NCI-H1694 (cell line): ENCODE data around the gene GTPBP6.
"Not testable (repeated sequence)": the region's sequence is repeated elsewhere in the genome, so short reads cannot be mapped to it uniquely, and the experiment has no call there.

Experiments
- DNase-seq: peaks from one replicate; lab custom pipeline; 2025; lab: John Stamatoyannopoulos, UW

GTPBP6 gene

DNA sequence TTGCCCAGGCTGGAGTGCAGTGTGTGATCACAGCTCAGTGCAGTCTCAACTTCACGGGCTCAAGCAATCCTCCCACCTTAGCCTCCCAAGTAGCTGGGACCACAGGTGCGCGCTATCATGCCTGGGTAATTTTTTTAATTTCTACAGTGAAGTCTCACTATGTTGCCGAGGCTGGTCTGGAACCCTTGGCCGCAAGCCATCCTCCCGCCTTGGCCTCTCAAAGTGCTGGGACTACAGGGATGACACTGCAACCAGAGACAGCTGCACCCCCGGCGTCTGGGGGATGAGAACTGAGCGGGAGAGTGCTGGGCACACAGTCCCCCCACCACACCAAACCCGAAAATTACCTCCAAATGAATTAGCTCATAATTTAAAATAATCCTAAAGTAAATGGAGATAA, 33.1 kb upstream of the GTPBP6 start:
- DNase-seq = no peak

GRCh38 chrX:351324-351641, 32.7 kb upstream of the GTPBP6 start:
- not testable (repeated sequence) for DNase-seq

DNA sequence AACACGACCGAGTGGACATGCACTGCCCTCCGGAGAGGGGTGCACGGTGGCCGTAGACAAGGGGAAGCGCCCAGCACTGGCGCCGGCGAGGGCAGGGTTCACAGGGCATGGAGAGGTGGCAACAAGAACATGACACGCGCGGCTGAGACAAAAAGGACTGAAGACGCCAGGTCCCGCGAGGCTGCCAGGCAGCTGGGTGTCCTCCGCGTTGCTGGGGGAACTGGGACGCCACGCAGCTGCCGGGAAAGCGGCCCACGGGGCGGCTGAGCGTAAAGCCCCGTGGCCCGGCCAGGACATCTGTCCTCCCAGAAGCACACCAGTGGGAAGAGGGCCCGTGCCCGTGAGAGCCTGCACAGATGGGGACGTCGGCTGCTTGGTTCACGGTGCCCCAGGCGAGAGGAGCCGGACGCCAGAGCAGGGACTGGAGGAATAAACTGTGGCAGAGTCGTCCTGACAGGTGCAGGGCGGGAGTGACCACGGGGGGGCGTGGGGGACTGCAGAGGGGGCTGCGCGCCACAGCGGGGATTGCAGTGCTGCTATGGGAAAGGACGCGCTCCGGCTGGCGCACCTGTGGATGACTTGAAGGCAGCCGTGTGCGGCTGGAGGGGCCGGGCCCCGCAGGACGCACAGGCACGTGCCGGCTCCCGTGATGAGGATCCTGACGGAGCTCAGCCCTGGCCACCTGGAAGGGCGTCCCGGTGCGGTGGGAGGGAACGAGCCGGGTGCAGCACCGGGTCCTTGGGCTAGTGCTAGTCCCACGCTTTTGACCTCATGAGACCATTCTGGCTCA, 32.1 kb upstream of the GTPBP6 start:
- DNase-seq = no peak

DNA sequence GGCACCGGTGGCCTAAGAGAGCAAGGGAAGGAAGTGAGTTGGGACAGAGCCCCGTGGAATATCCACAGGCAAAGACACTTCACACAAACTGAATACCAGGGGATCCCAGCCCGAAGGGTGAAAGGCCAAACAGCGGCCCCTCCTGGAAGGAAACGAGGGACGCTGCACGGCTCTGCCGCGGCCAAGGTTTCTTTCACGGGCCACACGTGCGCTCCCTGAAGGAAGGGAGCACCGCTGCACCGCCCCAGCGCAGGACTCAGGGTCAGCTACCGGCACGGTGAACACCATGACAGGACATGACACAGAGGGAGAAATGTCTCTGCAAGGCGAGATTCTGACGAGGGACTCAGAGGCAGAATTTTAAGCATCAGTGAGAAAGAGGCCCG, 31.5 kb upstream of the GTPBP6 start:
- DNase-seq = no peak

- no peak for DNase-seq
These were observed 31.1 kb upstream of the GTPBP6 start for GRCh38 chrX:349702-350101.

DNA sequence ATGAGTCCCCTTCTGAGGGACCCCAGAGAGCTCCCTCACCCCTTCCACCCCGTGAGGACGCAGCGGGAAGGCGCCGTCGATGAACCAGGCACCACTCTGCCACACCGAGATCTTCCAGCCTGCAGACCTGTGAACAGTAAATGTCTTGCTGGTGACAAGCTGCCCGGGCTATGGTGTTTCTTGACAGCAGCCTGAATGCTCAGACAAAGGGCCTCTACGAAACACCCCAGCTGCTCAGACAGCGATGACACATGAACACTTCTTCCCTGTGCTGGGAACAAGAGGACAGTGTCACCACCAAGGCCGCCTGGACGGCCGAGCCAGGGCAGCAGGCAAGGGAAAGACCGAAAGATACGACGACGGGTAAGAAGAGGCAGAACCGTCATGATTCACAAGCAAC, 30.6 kb upstream of the GTPBP6 start:
- DNase-seq = no peak

GRCh38 chrX:348461-349117, 30.0 kb upstream of the GTPBP6 start:
- DNase-seq = no peak

DNA sequence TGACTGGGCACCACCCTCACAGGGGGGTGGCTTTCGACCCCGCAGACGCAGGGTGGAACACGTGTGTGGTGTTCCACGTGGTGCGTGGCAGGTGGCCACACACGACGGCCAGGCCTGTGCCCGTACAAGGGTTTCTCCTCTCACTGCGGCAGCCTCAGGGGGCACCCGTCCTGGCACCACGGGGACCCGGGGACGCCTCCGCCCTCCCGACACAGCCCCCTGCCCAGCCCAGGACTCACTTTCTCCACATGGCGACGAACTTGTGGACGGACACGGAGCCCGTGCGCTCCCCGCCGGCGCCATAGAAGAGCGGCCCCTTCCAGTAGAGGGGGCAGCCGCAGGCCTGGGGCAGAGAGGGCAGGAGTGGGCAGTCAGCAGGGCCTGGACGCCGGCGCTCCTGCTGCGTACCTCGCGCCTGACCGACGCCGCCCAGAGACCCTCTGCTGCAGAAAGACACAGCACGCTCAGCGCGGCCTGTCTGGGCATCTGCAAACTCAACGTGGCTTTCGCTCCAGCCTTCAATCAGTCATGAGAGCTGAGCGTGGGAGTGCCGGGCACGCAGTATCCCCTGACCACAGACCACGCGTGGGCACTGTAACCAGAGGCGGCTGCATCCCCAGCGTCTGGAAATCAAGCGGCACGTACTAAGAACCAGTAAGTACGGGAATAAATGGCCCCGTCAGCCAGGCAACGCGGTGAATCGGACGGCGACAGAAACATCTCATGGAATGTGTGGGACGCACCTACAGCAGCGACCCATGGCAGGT, 28.9 kb upstream of the GTPBP6 start:
- no peak for DNase-seq

DNA sequence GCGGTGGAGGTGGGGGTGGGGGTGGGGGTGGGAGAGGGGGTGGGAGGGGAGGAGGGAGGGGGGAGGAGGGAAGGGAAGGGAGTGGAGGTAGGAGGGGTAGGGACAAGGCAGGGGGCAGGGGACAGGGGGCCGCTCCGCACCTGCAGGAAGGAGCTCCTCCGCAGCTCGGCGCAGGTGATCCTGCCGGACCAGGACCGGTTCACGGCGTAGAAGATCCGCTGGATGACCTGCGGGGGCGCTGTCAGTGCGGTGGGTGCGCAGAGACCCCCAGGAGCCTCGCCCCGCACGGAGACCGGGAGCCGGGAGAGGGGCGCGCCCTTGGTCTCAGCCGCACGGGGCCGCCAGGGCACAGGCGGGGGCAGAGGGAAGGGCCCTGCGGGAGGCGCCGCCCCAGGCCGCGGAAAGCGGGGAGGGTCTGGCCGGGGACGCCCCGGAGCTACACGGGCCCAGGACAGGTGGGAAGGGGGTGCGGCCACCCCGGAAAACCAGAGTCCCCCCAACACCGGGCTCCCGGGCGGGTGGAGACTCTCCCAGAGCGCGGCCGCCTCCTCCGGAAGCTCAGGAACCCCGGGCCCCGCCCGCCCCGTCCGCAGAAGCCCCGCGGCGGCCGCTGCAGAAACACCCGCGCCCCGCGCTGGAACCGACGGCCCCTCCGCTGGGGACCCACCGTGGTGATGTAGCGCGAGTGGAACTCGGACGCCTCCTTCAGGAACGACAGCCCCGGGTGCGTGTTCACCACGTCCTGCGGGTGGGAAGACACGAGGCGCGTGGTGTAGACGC, 27.6 kb upstream of the GTPBP6 start:
- DNase-seq = no peak

DNA sequence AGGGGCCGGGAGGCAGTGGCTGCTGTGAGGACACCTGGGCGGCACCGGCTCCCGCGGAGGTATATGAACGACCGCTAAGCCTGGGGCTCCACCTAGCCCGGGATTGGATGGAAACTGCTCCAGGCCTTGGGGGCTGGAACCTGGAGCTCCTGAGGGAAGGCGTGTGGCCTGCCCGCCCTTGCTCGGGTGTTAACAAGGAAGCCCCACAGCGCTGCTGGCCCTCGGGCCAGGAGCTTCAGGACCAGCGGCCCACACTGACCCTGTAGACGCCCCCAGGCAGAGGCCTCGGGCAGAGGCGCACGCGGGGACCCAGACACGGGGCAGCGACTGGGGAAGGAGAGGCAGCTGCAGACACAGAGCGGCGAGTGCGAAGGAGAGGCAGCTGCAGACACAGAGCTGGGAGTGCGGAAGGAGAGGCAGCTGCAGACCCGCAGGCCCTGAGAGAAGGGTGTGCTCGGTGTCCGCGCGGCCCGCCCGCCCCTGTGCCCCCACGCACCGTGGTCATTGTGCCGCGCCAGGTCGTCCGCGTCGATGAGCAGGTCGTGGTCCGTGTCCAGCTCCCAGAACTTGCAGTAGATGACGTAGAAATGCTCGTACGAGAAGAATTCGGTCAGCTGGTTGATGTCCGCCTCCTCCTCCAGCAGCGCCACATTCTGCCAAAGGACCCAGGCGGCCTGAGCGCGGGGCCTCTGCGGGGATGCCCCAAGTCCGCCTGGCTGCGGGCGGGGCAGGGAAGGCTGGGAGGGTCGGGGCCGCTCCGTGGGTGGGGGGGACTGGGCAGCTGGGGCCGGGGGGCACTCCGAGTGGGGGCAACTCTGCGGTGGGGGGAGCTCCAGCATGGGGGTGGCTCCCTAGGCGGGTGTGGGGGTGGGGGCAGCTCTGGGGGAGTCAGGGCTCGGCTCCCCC, 26.7 kb upstream of the GTPBP6 start:
- no peak for DNase-seq

- DNase-seq = no peak
These were observed 25.8 kb upstream of the GTPBP6 start for GRCh38 chrX:344371-344901.

DNA sequence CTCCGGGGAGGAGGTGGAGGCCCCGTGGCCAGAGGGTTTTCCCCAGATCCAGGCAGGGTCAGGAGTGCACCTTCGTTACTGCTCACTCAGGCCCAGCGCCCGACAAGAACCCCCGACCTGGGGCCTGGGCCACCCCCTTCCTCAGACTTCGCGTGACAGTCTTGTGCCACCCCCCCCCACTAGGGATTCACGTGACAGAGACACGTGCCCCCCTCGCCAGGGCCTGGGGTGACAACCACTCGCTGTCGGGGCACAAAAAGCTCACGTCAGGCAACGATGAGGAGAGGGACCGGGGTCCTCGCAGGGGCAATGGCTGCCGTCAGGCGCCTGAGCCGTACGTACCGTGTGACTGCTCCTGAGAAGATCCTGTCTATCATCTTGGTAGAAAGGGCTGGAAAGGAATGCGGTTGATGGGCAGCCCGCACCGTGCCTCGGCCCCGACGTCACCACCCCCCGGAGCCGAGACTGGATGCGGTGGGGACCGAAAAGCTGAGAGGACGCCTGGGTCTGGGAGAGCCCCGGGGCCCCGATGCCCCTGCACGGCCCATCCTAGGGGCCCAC, 23.0 kb upstream of the GTPBP6 start:
- DNase-seq = no peak

GRCh38 chrX:340641-341423, 22.2 kb upstream of the GTPBP6 start:
- no peak for DNase-seq

DNA sequence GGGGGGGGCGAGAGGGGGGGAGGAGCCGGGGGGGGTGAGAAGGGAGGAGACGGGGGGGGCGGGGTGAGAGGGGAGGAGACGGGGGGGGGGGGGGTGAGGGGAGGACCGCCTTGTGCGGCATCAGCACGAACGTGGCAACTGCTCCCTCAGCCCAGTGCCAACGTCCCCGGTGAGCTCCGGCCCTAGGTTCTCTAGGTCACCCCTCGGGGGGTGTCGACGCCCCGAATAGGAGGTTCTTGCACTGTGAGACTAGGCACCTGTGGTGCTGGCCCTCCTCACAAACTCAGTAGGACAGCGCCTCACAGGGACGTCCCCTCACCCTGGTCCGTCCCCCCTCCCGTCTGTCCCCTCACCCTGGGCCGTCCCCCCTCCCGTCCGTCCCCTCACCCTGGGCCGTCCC, 21.5 kb upstream of the GTPBP6 start:
- no peak for DNase-seq

GRCh38 chrX:338836-339400, 20.3 kb upstream of the GTPBP6 start:
- no peak for DNase-seq

- no peak for DNase-seq
These were observed 19.8 kb upstream of the GTPBP6 start for GRCh38 chrX:338281-338835.

DNA sequence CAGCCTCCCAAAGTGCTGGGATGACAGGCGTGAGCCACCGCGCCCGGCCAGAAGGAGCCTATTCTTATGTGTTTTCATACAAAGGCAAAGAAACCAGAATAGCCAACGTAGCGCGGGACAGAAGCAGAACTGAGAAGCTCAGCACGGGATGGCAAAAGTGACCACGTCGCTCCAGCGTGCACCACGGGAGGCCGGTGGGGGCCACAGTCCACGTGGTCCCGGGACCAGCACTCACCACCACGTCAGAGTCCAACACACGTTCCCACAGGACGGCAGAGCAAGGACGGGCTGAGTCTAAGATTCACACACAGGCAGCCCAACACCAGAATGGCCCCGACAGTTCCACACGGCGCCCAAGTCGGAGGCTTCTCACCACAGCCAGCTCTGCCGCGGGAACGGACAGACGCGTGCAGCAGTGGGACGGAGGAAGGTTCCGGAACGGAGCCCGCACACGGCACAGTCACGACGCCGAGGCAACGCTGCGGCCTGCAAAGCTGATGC, 18.8 kb upstream of the GTPBP6 start:
- DNase-seq = no peak

DNA sequence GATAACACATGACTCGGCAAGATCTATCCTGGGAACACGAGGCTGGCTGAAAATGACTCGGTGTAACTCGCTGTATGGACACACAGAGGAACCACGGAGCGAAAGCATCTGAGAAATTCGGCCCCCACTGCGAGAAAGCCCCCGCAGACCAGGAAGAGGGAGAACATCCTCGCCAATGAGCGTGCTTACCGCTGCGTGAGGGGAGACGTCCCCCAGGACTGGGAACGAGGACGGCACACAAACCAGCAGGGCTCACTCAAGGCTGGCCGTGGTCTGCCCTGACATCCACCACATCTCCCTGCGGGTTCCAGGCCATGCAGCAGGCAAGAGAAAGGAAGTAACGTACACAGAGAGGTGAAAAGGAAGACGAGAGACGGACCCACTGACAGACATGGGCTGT, 17.6 kb upstream of the GTPBP6 start:
- no peak for DNase-seq

- no peak for DNase-seq
These were observed 17.2 kb upstream of the GTPBP6 start for GRCh38 chrX:335758-336155.
